Endothelial cell of umbilical vein (primary cell): Measurements from ENCODE around the gene KRT37. TPM values are rescaled to one million over a fixed set of nuclear protein-coding genes. Genes with fewer than 3 reads are reported as not detected.

ENCODE experiments used
- BruUV-seq: library from RNA; stranded (reverse); fragments of 400-500 nt; replicated peaks from 2 replicates; lab custom pipeline; 2021; lab: Mats Ljungman, UMichigan
- CTCF ChIA-PET: fragments of 300-600, 350-600 bp; sonication (Branson Sonifier 250); formaldehyde crosslinking; loops from one replicate; lab custom pipeline; 2021; ENCODE audit warnings: antibody characterized with exemption, inconsistent platforms; lab: Charles Lee
- POLR2A ChIA-PET: fragments of 300-600, 350-600 bp; sonication (Branson Sonifier 250); formaldehyde crosslinking; loops from one replicate; lab custom pipeline; 2021; ENCODE audit warnings: antibody characterized with exemption, inconsistent platforms; lab: Charles Lee
- DNase-seq: peaks from one replicate; pipeline ENCODE4 v3.0.0-alpha.2; 2011; ENCODE audit warnings: low read depth, low spot score
- FAIRE-seq: peaks from 2 replicates; lab custom pipeline; 2011; peaks lifted over from hg19 to GRCh38; lab: Jason Lieb, UNC
- H2AFZ ChIP-seq: 2 replicates; pipeline ENCODE4 v1.6.0; 2012; ENCODE audit warnings: low read depth, low read length, control low read depth, inconsistent platforms
- H3K27ac ChIP-seq: 2 replicates; pipeline ENCODE4 v1.5.1; 2011; ENCODE audit warnings: low read depth, mild to moderate bottlenecking, control low read depth, low read length, moderate library complexity; ENCODE audit not compliant: insufficient read depth
- H3K27me3 ChIP-seq, 2 experiments: 2 replicates each; pipeline versions ENCODE4 v1.6.0 to v1.6.1; 2011; ENCODE audit warnings: low read length in 2 of 2, mixed read lengths in 1 of 2; ENCODE audit not compliant: control insufficient read depth in 2 of 2, insufficient read depth in 2 of 2
- H3K36me3 ChIP-seq, 2 experiments: 2 replicates in 1 of 2; 3 replicates in 1 of 2; pipeline ENCODE4 v1.5.1; 2011; ENCODE audit warnings: low read length in 2 of 2, mild to moderate bottlenecking in 1 of 2, moderate library complexity in 1 of 2; ENCODE audit not compliant: control insufficient read depth in 2 of 2, insufficient read depth in 2 of 2; ENCODE audit errors: extremely low read depth in 1 of 2
- H3K4me1 ChIP-seq: 3 replicates; pipeline ENCODE4 v1.5.1; 2011; ENCODE audit warnings: mild to moderate bottlenecking, low read length; ENCODE audit not compliant: control insufficient read depth, insufficient read depth; ENCODE audit errors: extremely low read depth
- H3K4me2 ChIP-seq: 2 replicates; pipeline ENCODE4 v1.6.1; 2011; ENCODE audit warnings: low read length, control low read depth, mixed read lengths; ENCODE audit not compliant: insufficient read depth
- H3K4me3 ChIP-seq, 3 experiments: fragments of 200-600 bp in 1 of 3; sonication (generic), shearing (Covaris generic) in 1 of 3; replicated peaks in 1 of 3; 2 replicates each; pipeline ENCODE4 v1.5.1; 2011 to 2016; ENCODE audit warnings: control low read depth in 3 of 3, low read length in 3 of 3, mild to moderate bottlenecking in 2 of 3, inconsistent platforms in 1 of 3, low read depth in 1 of 3, moderate library complexity in 1 of 3; ENCODE audit not compliant: insufficient read depth in 1 of 3
- H3K79me2 ChIP-seq: 2 replicates; pipeline ENCODE4 v1.6.0; 2012; ENCODE audit warnings: low read length, inconsistent platforms; ENCODE audit not compliant: control insufficient read depth, insufficient read depth
- H3K9ac ChIP-seq: replicated peaks from 2 replicates; pipeline ENCODE3; 2011; ENCODE audit warnings: low read length, control low read depth; ENCODE audit not compliant: insufficient read depth; ENCODE audit errors: extremely low read depth
- H3K9me1 ChIP-seq: replicated peaks from 3 replicates; pipeline ENCODE4 v1.6.0; 2011; ENCODE audit warnings: mild to moderate bottlenecking, low read length; ENCODE audit not compliant: control insufficient read depth, insufficient read depth; ENCODE audit errors: extremely low read depth
- H3K9me3 ChIP-seq: replicated peaks from 2 replicates; pipeline ENCODE4 v1.5.1; 2012; ENCODE audit warnings: low read length, inconsistent platforms; ENCODE audit not compliant: control insufficient read depth, insufficient read depth
- H4K20me1 ChIP-seq: replicated peaks from 2 replicates; pipeline ENCODE3; 2011; ENCODE audit warnings: mild to moderate bottlenecking, low read length; ENCODE audit not compliant: control insufficient read depth, insufficient read depth; ENCODE audit errors: extremely low read depth
- EZH2 ChIP-seq: IDR thresholded peaks from 2 replicates; pipeline ENCODE4 v1.6.1; 2012; ENCODE audit warnings: borderline replicate concordance, low read depth, mild to moderate bottlenecking, moderate library complexity, low read length, inconsistent platforms; ENCODE audit not compliant: severe bottlenecking
- FOS ChIP-seq: IDR thresholded peaks from 2 replicates; pipeline ENCODE4 v1.6.1; 2011; ENCODE audit warnings: mild to moderate bottlenecking, low read length, moderate library complexity, borderline replicate concordance; ENCODE audit not compliant: insufficient read depth
- GATA2 ChIP-seq: IDR thresholded peaks from 2 replicates; pipeline ENCODE4 v1.7.0; 2011; ENCODE audit warnings: low read depth, mild to moderate bottlenecking, moderate library complexity, mixed read lengths, low read length; ENCODE audit not compliant: insufficient read length, insufficient read depth
- JUN ChIP-seq: IDR thresholded peaks from 2 replicates; pipeline ENCODE4 v1.6.1; 2011; ENCODE audit warnings: borderline replicate concordance, low read depth; ENCODE audit not compliant: insufficient read length, insufficient read depth
- MYC ChIP-seq: IDR thresholded peaks from one replicate; pipeline ENCODE4 v1.6.1; 2011; ENCODE audit warnings: mild to moderate bottlenecking, low read depth, low read length
- POLR2A ChIP-seq: IDR thresholded peaks from 2 replicates; pipeline ENCODE4 v1.6.1; 2012; ENCODE audit warnings: low read depth, mild to moderate bottlenecking, control low read depth, low read length
- POLR2AphosphoS5 ChIP-seq: IDR thresholded peaks from 2 replicates; pipeline ENCODE4 v1.6.1; 2012; ENCODE audit warnings: low read depth, mild to moderate bottlenecking, control low read depth, low read length, moderate library complexity; ENCODE audit not compliant: insufficient read depth
- dilution Hi-C: fragments of 300-500 bp; cut with MboI; formaldehyde crosslinking; loops from one replicate; pipeline ENCODE4 v1.15.0; 2019; ENCODE audit warnings: low sequenced_read_pairs; ENCODE audit not compliant: extremely low pct_ligation_motif_present
- intact Hi-C: fragments of 100-400 bp; cut with micrococcal nuclease; formaldehyde crosslinking; loops from one replicate; pipeline ENCODE4 v1.10.0; 2022
- polyA plus RNA-seq, 4 experiments: library from polyadenylated mRNA; depleted of rRNA in 3 of 4; stranded (reverse) in 3 of 4; unstranded in 1 of 4; fragments of >200 nt; gene quantifications; 2 replicates each; pipeline versions ENCODE4 v1.2.1 to v1.2.3, GENCODE V29; 2011 to 2012; ENCODE audit warnings: missing spikeins in 1 of 4
- total RNA-seq: library from RNA; stranded (reverse); gene quantifications from 2 replicates; pipeline ENCODE4 v1.2.3, GENCODE V29; 2021
- TF ChIP-seq, protein P1 (sequence below): IDR thresholded peaks from 2 replicates; pipeline ENCODE4 v1.6.1; 2011; ENCODE audit not compliant: insufficient read depth, insufficient read length
- TF ChIP-seq, protein P2 (sequence below), 2 donors: IDR thresholded peaks; 1 replicate in 1 of 2; 2 replicates in 1 of 2; pipeline ENCODE4 v1.5.1; 2011; ENCODE audit warnings: low read length in 2 of 2, mild to moderate bottlenecking in 2 of 2, moderate library complexity in 2 of 2, control low read depth in 1 of 2, inconsistent platforms in 1 of 2, low read depth in 1 of 2; ENCODE audit not compliant: insufficient read depth in 1 of 2; ENCODE audit errors: extremely low read depth in 1 of 2

Gene KRT37
- total and polyA plus RNA-seq, 2 donors (not counting 3 experiments of a cell fraction or from before 2014, with no cell fraction given): not detected

DNA sequence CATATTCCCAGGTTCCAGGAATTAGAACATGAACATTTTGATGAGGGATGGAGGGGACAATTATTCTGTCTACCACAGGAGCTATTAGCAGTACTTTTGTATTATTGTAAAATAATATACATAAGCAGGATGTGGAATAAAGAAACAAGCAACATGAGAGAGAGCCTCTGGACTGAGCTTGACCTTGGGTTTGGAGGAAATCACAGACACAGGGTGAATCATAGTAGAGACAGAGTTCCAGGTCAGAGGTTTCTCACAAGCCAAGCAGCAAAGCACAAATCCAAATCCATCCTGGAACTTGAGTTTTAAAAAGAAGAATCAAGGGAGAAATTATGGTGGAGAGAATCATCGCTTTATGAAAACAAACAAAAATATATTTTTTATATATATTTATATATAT is 32.1 kb downstream of the KRT37 start:
- ChIA-PET POLR2A (no interaction called here), CTCF (no interaction called here)
- no peak overlapping the region for H2AFZ ChIP-seq
- H4K20me1 ChIP-seq: no peaks in the 10 kb centered on the region
- no peak overlapping the region for H3K9ac ChIP-seq
- DNase-seq: no peak
- BruUV-seq: no TSS peak
- intact Hi-C loops: no loop called here
- TF ChIP-seq FOS (peak; percentile 51), POLR2A (no peak)
- TF ChIP-seq, protein P1, sequence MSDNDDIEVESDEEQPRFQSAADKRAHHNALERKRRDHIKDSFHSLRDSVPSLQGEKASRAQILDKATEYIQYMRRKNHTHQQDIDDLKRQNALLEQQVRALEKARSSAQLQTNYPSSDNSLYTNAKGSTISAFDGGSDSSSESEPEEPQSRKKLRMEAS: no peak
- H3K27me3 ChIP-seq: peaks cover 8 to 19% of the 10 kb centered on the region in 2 experiments
- no peaks in the 10 kb centered on the region for H3K9me1 ChIP-seq
- no peaks in the 10 kb centered on the region for H3K4me1 ChIP-seq
- no peak for FAIRE-seq
- H3K79me2 ChIP-seq: no peaks in the 10 kb centered on the region
- no peaks in the 10 kb centered on the region for H3K9me3 ChIP-seq
- no peaks in the 10 kb centered on the region for H3K36me3 ChIP-seq
- no peak overlapping the region for H3K4me2 ChIP-seq
- H3K4me3 ChIP-seq: no peak overlapping the region
- dilution Hi-C loops: no loop called here
- no peak overlapping the region for H3K27ac ChIP-seq

DNA sequence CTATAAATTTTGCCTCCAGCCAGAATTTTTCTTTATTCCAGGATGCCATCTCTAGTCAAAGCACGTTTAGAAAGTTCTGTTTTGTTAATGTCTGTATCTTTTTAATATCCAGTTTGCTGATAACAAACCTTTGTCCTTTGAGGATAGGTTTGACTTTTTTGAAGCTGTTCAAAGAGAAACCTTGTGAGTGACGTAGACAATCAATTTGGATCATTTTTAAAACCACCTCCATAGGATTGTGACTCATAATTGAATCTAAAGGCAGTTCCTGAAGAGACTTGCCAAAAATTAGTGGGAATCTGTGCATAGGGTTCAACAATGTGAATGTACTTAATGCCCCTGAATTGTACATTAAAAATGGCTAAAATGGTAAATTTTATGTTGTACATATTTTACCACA is 32.9 kb downstream of the KRT37 start:
- no TSS peak for BruUV-seq
- POLR2A ChIA-PET: no interaction called here
- intact Hi-C loops: no loop called here

More for the DNA sequence above, 32.9 kb downstream of the KRT37 start:
- Histone ChIP-seq H3K9me3 (no peaks in the 10 kb centered on the region), H3K27ac (no peak overlapping the region), H2AFZ (no peak overlapping the region), H3K4me2 (no peak overlapping the region), H3K9ac (no peak overlapping the region), H3K36me3 (no peaks in the 10 kb centered on the region), H3K4me3 (no peak overlapping the region), H3K4me1 (no peaks in the 10 kb centered on the region), H3K27me3 (peaks cover 8 to 19% of the 10 kb centered on the region in 2 experiments), H4K20me1 (no peaks in the 10 kb centered on the region), H3K9me1 (no peaks in the 10 kb centered on the region), H3K79me2 (no peaks in the 10 kb centered on the region)
- FAIRE-seq (no peak), DNase-seq (no peak)
- TF ChIP-seq, protein P2, sequence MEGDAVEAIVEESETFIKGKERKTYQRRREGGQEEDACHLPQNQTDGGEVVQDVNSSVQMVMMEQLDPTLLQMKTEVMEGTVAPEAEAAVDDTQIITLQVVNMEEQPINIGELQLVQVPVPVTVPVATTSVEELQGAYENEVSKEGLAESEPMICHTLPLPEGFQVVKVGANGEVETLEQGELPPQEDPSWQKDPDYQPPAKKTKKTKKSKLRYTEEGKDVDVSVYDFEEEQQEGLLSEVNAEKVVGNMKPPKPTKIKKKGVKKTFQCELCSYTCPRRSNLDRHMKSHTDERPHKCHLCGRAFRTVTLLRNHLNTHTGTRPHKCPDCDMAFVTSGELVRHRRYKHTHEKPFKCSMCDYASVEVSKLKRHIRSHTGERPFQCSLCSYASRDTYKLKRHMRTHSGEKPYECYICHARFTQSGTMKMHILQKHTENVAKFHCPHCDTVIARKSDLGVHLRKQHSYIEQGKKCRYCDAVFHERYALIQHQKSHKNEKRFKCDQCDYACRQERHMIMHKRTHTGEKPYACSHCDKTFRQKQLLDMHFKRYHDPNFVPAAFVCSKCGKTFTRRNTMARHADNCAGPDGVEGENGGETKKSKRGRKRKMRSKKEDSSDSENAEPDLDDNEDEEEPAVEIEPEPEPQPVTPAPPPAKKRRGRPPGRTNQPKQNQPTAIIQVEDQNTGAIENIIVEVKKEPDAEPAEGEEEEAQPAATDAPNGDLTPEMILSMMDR (IDR thresholded peaks at IDR 0.05; ENCODE audit: extremely low read depth in 1 of 2, insufficient read depth in 1 of 2, low read depth in 1 of 2, low read length in 2 of 2): no peak
- no peak for TF ChIP-seq EZH2
- TF ChIP-seq, protein P1: no peak
- TF ChIP-seq MYC: no peak
- TF ChIP-seq POLR2AphosphoS5: no peak
- no peak for TF ChIP-seq GATA2
- no peak for TF ChIP-seq JUN
- no peak for TF ChIP-seq FOS
- no peak for TF ChIP-seq POLR2A
- dilution Hi-C loops: no loop called here
- CTCF ChIA-PET: interaction anchor here (1.2 to 1.9 kb wide), 2 partner anchors 21 to 157 kb away, joined by 3 to 5 read pairs; no protein-coding TSS in a partner anchor
